ENCODE measurements around the gene TCHP. TPM values are rescaled to one million over a fixed set of nuclear protein-coding genes. Genes with fewer than 3 reads are reported as not detected.

Gene TCHP
- total and polyA plus RNA-seq, 2 of the 13 experiments (the other 11 are each of a cell fraction or from before 2014, with no cell fraction given) = 6.7 to 12.2 TPM

DNA sequence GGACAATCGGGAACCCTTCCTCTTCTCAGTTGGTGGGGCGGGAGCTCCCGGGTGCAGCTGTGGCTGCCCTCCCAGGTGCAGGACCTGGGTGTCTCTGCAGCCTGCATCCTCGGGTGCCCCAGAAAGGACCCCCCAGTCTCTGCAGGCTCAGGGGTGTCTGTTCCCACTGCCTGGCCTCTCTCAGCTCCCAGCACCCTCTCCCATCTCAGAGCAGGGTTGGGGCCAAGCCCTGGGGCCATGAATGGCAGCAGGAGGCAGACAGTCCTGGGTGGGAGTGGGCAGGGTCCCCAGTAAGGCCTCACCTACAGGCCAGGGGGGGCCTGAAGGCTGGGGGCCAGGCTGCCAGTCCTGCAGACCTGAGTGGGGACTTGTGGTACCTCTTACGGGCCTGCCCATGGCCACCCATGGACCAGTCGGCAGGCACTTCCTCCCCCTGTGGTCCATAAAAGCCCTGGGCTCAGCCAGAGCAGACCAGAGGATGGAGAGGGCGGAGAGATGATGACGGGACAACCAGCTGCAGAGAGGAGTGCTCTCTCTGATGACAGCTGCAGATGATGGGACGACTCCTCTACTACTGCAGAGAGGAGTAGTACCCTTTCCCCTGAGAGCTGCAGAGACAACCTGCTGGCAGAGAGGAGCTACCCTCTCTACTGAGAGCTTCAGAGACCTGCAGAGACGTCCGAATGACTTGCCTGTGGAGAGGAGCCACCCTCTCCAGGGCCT, 26.6 kb downstream of the TCHP start:
- Histone ChIP-seq H3K27me3 (ENCODE audit: control insufficient read depth in 1 of 2, insufficient read depth in 2 of 2, low read length in 2 of 2) (no peaks in the 10 kb centered on the region), H3K9me3 (ENCODE audit: low read length) (no peaks in the 10 kb centered on the region), H3K36me3 (replicated peaks in 1 of 2; ENCODE audit: control insufficient read depth in 1 of 2, insufficient read depth in 2 of 2, low read length in 2 of 2) (peaks cover 3 to 4% of the 10 kb centered on the region in 2 experiments; a peak in 1 of 5 replicates), H3K4me1 (ENCODE audit: insufficient read depth, low read length) (peaks cover 25% of the 10 kb centered on the region), H3K79me2 (ENCODE audit: insufficient read depth, low read length) (no peaks in the 10 kb centered on the region), H3K27ac (ENCODE audit: extremely low read length, insufficient read depth, low read length) (no peak overlapping the region), H4K20me1 (ENCODE audit: insufficient read depth, low read length) (no peaks in the 10 kb centered on the region), H3K4me3 (replicated peaks in 1 of 3; ENCODE audit: insufficient read depth in 1 of 3, low read depth in 2 of 3, low read length in 3 of 3) (no peak overlapping the region), H3K9ac (ENCODE audit: insufficient read depth, low read depth, low read length) (no peak overlapping the region), H2AFZ (ENCODE audit: low read length) (no peak overlapping the region), H3K4me2 (ENCODE audit: low read depth, low read length) (no peak overlapping the region)
- BruUV-seq (replicated peaks) = no TSS peak
- no peak for DNase-seq (ENCODE audit: low spot score)
- ChIA-PET POLR2A (no interaction called here), CTCF (ENCODE audit: low intra/inter-chr PET ratio, low total read pairs) (interaction anchor here (0.9 to 2.3 kb wide), 2 partner anchors 9 to 73 kb away, joined by 3 to 10 read pairs; no protein-coding TSS in a partner anchor)
- no peak for FAIRE-seq
- WGBS (ENCODE audit: low lambda C conversion rate) = 90% methylated on average over 5 of the region's 11 CpGs
- ATAC-seq = no peak; the same call in 2 of the 3 replicates
- intact Hi-C loops (cut with micrococcal nuclease; ENCODE audit: unreplicated experiment) (loop anchor here (5.0 kb wide), 1 partner anchor 74 kb away; no protein-coding TSS in a partner anchor), in situ Hi-C loops (cut with HindIII; ENCODE audit: extremely low pct_ligation_motif_present, low pct_unique_long_range_greater_than_20kb) (no loop called here)
- TF ChIP-seq, protein P1, sequence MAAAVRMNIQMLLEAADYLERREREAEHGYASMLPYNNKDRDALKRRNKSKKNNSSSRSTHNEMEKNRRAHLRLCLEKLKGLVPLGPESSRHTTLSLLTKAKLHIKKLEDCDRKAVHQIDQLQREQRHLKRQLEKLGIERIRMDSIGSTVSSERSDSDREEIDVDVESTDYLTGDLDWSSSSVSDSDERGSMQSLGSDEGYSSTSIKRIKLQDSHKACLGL (CRISPR knock-in tag; IDR thresholded peaks at IDR 0.05) = no peak
- TF ChIP-seq ZNF30 (CRISPR knock-in tag; IDR thresholded peaks at IDR 0.05) = no peak
- no peak for TF ChIP-seq ZFP82 (CRISPR knock-in tag; IDR thresholded peaks at IDR 0.05; ENCODE audit: borderline replicate concordance)
- TF ChIP-seq HES4 (CRISPR knock-in tag; IDR thresholded peaks at IDR 0.05; ENCODE audit: borderline replicate concordance) = no peak

DNA sequence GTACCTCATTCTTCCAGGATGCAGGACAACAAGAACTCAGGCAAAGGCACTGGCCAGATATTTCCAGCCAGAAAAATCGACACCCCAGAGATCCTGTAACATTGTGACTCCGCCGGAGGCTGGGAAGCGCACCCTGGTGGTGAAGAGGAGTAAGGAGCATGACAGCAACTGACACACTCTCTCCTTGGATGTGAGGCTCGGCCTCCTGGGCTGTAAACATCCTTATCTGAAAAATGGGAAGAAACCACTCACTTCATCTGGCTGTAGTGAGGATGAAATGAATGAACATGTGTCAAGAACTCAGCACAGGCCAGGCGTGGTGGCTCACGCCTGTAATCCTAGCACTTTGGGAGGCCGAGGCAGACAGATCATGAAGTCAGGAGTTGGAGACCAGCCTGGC, 27.5 kb downstream of the TCHP start:
- no peak overlapping the region for H3K4me3 ChIP-seq (replicated peaks in 1 of 3; ENCODE audit: insufficient read depth in 1 of 3, low read depth in 2 of 3, low read length in 3 of 3)
- no peaks in the 10 kb centered on the region for H3K27me3 ChIP-seq (ENCODE audit: control insufficient read depth in 1 of 2, insufficient read depth in 2 of 2, low read length in 2 of 2)
- FAIRE-seq (peak; percentile 89), DNase-seq (ENCODE audit: low spot score) (peak; percentile 44), ATAC-seq (peak; percentile 78)
- H3K4me2 ChIP-seq (ENCODE audit: low read depth, low read length) = no peak overlapping the region
- no peaks in the 10 kb centered on the region for H4K20me1 ChIP-seq (ENCODE audit: insufficient read depth, low read length)
- H3K27ac ChIP-seq (ENCODE audit: extremely low read length, insufficient read depth, low read length) = no peak overlapping the region
- in situ Hi-C loops (cut with HindIII; ENCODE audit: extremely low pct_ligation_motif_present, low pct_unique_long_range_greater_than_20kb) (no loop called here), intact Hi-C loops (cut with micrococcal nuclease; ENCODE audit: unreplicated experiment) (loop anchor here (5.0 kb wide), 1 partner anchor 75 kb away; no protein-coding TSS in a partner anchor)
- peaks cover 25% of the 10 kb centered on the region for H3K4me1 ChIP-seq (ENCODE audit: insufficient read depth, low read length)
- no peak overlapping the region for H2AFZ ChIP-seq (ENCODE audit: low read length)
- no TSS peak for BruUV-seq (replicated peaks)
- no peaks in the 10 kb centered on the region for H3K79me2 ChIP-seq (ENCODE audit: insufficient read depth, low read length)
- ChIA-PET CTCF (ENCODE audit: low intra/inter-chr PET ratio, low total read pairs) (interaction anchor here (0.9 to 2.3 kb wide), 2 partner anchors 10 to 74 kb away, joined by 3 to 10 read pairs; no protein-coding TSS in a partner anchor), POLR2A (no interaction called here)
- 58% methylated on average over 8 of the region's 8 CpGs for WGBS (ENCODE audit: low lambda C conversion rate)
- peaks cover 3 to 14% of the 10 kb centered on the region in 2 experiments; a peak in 2 of 5 replicates for H3K36me3 ChIP-seq (replicated peaks in 1 of 2; ENCODE audit: control insufficient read depth in 1 of 2, insufficient read depth in 2 of 2, low read length in 2 of 2)
- H3K9me3 ChIP-seq (ENCODE audit: low read length) = no peaks in the 10 kb centered on the region
- H3K9ac ChIP-seq (ENCODE audit: insufficient read depth, low read depth, low read length) = no peak overlapping the region
- 0 out of 2 replicates have a peak, but pooled peaks have one; percentile 29 for TF ChIP-seq IRF2 (CRISPR knock-in tag; IDR thresholded peaks at IDR 0.05)
- TF ChIP-seq TSC22D2 (CRISPR knock-in tag; IDR thresholded peaks at IDR 0.05; ENCODE audit: borderline replicate concordance) = no peak
- TF ChIP-seq SALL1 (CRISPR knock-in tag; IDR thresholded peaks at IDR 0.05) = peak; percentile 23; the same call in 1 of the 2 replicates
- peak; percentile 79 for TF ChIP-seq SMC3 (IDR thresholded peaks at IDR 0.05; ENCODE audit: low read length)
- 0 out of 2 replicates have a peak, but pooled peaks have one; percentile 37 for TF ChIP-seq ARNT2 (CRISPR knock-in tag; IDR thresholded peaks at IDR 0.05; ENCODE audit: low read depth)
- TF ChIP-seq FOSL2 (CRISPR knock-in tag; IDR thresholded peaks at IDR 0.05) = 0 out of 2 replicates have a peak, but pooled peaks have one; percentile 22
- TF ChIP-seq, protein P2, sequence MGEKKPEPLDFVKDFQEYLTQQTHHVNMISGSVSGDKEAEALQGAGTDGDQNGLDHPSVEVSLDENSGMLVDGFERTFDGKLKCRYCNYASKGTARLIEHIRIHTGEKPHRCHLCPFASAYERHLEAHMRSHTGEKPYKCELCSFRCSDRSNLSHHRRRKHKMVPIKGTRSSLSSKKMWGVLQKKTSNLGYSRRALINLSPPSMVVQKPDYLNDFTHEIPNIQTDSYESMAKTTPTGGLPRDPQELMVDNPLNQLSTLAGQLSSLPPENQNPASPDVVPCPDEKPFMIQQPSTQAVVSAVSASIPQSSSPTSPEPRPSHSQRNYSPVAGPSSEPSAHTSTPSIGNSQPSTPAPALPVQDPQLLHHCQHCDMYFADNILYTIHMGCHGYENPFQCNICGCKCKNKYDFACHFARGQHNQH (CRISPR knock-in tag; IDR thresholded peaks at IDR 0.05) = peak; percentile 34; the same call in 1 of the 2 replicates
- TF ChIP-seq ZNF777 (CRISPR knock-in tag; IDR thresholded peaks at IDR 0.05) = no peak
- TF ChIP-seq ZNF446 (CRISPR knock-in tag; IDR thresholded peaks at IDR 0.05) = no peak
- 0 out of 2 replicates have a peak, but pooled peaks have one; percentile 21 for TF ChIP-seq RAD21 (CRISPR knock-in tag; IDR thresholded peaks at IDR 0.05)
- no peak for TF ChIP-seq ZNF496 (CRISPR knock-in tag; IDR thresholded peaks at IDR 0.05; ENCODE audit: insufficient replicate concordance)
- TF ChIP-seq NFYC (CRISPR knock-in tag; IDR thresholded peaks at IDR 0.05) = no peak
- TF ChIP-seq KDM2A (CRISPR knock-in tag; IDR thresholded peaks at IDR 0.05; ENCODE audit: borderline replicate concordance, low read depth) = 0 out of 2 replicates have a peak, but pooled peaks have one; percentile 19

All from HepG2 (cell line).